Tibial nerve (tissue), 4 donors: ENCODE data around the gene SH3YL1.

Source experiments
- CTCF ChIP-seq, 5 experiments: fragments of 200-600 bp in 3 of 5; fragments of 450-650 bp in 2 of 5; sonication (generic) in 3 of 5; IDR thresholded peaks; one replicate each; pipeline ENCODE4 v1.5.1; 2016 to 2019; ENCODE audit warnings: antibody characterized with exemption in 5 of 5, mild to moderate bottlenecking in 3 of 5, moderate library complexity in 2 of 5
- EP300 ChIP-seq, 2 donors: sonication (generic); formaldehyde crosslinking; IDR thresholded peaks; one replicate each; pipeline ENCODE4 v1.6.1; 2017; ENCODE audit warnings: antibody characterized with exemption in 2 of 2, mild to moderate bottlenecking in 1 of 2

- TF ChIP-seq CTCF (IDR thresholded peaks at IDR 0.05) (no peak), EP300 (IDR thresholded peaks at IDR 0.05) (no peak)
These were observed 40.4 kb downstream of the SH3YL1 start for GRCh38 chr2:223451-223850.
